ENCODE results near the gene INAVA.
"Not testable (repeated sequence)": the region's sequence is repeated elsewhere in the genome, so short reads cannot be mapped to it uniquely, and the experiment has no call there.

INAVA gene

DNA sequence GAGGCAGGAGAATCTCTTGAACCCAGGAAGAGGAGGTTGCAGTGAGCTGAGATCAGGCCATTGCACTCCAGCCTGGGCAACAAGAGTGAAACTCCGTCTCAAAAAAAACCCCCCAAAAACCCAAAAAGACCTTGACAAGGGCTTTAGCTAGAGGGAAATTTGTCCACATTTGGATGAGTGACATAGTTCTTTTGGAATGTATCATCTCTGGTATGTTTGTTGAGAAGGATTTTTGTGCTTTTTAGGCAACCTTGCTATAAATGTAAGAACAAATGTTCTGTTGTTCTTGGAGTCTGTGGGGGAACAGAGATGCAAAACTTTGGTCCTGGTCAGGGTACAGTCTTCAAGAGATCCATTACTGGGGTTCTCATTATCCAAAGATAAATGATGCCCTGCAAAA lies 28.9 kb downstream of the INAVA start:
- no peak for DNase-seq

DNA sequence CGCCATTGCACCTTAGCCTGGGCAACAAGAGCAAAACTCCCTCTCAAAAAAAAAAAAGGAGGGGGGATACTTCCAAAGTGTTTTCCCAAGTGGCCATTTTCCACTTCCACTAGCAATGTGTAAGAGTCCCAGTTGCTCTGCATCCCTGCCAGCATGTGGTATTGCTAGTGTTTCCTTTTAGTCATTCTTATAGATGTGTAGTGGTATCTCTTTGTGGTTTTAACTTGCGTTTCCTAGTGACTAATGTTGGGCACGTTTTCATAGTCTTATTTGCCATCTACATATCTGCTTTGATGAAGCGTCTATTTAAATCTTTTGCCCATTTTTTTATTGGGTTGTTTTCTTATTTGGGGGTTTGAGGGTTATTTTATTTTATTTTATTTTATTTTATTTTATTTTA lies 31.1 kb downstream of the INAVA start:
- DNase-seq: no peak

DNA sequence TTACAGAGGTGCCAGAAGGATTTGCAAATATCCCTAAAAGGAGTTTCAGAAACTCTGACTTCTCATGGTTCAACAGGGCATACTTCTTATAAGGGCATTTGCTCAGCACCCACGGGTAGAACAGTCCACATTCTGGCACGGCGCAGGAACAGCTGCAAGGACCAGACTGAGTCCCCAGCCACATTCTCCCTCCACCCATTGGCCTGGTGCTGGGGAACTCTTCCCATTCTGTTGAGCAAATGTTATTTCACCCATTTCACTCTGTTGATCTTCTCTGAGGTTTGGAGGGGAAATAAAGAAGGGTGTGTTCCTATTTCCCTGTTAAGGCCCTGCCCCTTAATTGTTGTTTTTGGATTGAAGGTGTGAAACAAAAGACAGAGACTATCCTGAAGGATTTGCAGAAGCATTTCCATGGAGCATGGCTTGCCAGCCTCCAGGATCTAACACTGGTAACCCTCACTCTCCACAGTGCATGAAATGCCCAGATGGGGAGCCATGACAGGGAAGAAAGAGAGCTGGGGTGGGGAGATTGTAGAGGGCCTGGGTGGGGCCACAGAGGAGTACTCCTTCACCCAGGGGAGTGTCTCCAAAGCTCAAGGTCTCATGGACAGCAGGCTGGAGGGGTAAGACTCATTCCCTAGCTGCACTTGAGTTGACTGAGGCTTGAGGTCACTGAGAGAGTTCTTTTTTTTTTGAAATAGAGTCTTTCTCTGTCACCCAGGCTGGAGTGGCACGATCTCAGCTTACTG lies 35.0 kb downstream of the INAVA start:
- no peak for DNase-seq

DNA sequence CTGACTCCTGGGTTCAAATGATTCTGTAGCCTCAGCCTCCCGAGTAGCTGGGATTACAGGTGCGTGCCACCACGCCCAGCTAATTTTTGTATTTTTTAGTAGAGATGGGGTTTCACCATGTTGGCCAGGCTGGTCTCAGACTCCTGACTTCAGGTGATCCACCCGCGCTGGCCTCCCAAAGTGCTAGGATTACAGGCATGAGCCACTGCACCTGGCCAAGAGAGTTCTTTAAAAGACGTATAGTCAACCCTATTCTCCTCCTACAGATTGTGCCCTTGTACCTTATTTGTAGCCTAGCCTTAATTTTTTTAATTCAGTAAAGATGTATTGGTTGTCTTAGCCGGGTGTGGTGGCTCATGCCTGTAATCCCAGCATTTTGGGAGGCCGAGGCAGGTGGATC lies 35.6 kb downstream of the INAVA start:
- DNase-seq: not testable (repeated sequence)

DNA sequence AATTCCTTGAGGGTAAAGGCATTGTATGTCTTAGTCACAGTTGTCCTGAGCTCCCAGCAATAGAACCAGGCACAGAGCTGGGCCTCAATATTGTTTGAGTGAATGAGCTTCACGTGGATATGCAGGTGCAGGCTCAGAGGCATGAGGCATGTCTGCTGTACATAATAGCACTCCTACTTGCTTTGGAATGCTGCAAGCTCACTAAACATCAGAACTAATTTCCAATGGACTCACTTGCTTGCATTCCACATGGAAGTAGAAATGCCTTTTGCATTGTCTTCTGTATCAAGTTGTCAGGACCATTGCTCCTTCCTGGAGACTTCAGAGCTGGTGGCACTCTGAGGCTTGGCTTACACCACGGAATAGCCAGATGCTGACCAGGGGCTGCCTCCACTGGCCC lies 37.1 kb downstream of the INAVA start:
- DNase-seq: no peak

DNA sequence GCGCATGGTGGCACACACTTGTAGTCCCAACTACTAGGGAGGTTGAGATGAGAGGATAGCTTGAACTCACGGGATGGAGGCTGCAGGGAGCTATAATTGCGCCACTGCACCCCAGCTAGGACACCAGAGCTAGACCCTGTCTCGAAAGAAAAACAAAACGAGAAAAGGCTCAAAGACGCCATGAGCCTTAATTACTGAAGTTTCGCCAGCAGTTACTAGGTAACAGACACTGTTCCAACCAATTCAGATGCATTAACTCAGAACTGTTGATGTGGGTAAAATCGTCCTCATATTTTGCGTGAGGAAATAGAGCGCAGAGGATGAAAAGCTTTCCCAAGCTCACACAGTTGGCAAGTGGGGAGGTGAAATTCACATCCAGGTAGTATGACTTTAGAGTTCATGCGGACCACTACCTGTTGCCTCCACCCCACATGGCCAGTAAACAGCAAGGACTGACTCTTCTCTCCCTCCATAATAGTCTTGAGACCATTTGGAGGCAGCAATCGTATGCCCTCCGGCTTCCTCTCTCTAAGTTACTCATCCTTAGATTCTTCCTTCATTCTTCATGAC lies 40.1 kb downstream of the INAVA start:
- no peak for DNase-seq

DNA sequence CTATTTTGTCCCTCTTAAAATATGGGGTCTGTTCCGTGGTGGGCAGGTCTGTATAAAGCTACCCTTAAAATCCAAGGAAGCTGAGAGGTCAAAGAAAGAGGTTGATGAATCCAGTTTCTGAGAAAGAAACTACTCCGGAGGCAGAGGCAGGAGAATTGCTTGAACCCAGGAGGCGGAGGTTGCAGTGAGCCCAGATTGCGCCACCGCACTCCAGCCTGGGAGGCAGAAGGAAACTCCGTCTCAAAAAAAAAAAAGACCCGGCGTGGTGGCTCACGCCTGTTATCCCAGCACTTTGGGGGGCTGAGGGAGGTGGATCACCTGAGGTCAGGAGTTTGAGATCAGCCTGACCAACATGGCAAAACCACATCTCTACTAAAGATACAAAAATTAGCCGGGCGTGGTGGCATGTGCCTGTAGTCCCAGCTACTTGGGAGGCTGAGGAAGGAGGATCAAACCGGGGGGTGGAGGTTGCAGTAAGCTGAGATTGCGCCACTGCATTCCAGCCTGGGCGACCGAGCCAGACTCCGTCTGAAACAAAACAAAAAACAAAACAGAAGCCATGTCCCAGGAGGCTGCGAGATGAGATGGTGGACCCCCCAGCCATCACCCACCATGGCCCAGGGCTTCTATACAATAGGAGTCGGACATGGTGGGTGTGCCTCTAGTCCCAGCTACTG lies 40.7 kb downstream of the INAVA start:
- DNase-seq: not testable (repeated sequence)

DNA sequence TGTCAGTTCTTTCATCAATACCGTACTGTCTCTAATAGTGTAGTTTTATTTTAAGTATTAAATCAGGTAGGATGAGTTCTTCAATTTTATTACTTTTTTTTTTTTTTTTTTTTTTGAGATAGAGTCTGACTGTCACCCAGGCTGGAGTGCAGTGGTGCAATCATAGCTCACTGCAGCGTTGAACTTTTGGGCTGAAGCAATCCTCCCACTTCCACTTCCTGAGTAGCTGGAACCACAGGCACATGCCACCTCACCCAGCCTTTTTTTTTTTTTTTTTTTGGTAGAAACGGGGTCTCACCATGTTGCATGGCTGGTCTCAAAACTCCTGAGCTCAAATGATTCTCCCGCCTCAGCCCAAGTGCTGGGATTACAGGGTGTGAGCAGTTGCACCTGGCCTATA lies 44.3 kb downstream of the INAVA start:
- DNase-seq: peak; percentile 15

DNA sequence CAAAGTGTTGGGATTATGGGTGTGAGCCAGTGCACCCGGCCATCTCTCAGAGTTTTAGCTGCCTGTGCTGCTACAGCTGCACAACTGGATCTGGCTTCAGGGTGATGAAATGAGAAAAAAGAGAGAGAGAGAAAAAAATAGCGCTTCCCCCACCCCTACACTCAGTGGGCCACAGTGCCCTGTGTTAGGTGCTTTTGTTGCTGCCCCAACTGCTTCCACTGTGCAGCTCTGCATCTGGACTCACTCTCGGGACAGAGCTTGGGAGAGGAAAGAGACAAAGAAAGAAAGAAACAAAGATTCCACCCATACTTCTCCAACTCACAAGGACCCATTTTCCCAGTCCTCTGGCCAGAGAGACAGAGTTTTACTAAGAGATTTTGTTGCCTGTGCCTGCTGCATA lies 50.4 kb downstream of the INAVA start:
- no peak for DNase-seq

DNA sequence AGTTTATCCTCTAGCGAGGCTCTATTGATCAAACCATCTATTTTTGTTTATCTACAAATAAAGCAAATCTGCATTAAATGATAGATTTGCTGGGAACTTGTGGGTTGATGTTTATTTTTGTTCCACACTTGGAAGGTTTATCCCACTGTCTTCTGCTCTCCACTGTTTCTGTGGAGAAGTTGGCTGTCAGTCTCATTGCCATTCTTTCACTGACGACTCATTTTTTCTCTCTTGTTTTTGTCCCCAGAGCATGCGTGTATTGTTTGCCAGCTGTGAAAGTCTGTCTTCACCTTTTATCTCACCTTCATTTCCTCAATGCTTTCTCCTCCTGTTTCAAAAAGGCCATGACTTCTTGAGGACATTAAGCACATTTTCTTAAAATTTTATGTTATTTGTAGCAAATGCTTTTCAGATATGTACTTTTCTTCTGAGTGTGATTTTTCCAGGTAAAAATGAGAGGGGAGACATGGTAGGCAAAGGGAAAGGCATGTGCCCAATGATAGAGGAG lies 52.4 kb downstream of the INAVA start:
- DNase-seq: no peak

DNA sequence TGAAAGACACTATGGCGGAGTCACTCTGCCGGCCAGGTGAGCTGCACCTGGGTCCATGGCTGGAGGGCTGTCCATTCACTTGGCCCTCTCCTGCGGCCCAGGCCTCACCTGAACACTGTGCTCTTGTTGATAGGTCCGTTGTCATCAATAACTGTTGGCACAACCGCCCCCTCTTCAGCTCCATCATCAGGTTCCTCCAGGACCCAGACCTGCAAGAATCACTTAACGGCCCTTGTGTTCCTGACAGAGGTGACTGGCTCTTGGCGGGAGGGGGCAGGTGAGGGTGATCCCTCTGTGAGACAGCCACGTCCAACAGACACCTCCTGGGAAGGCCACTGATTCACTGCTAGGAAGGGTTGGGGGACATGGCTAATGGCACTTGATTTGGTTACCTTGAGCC lies 54.9 kb downstream of the INAVA start:
- DNase-seq: no peak

DNA sequence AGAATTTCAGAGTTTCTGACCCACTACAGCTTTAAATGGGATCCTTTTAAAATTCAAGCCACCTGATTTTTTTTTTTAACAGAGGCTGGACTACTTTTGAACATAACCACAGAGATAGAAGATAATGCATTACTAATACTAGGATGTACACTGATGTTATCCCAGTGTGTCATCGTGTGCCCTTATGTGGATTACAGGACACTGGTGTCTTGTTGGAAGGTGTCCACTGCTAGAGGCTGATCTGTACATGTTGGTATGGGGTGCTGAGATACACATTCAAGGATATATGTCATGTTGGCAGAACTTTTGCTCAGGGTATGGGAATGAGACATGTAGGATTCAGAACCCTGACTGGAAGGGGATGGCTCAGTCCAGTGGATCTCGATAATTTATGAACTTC lies 56.3 kb downstream of the INAVA start:
- DNase-seq: no peak

DNA sequence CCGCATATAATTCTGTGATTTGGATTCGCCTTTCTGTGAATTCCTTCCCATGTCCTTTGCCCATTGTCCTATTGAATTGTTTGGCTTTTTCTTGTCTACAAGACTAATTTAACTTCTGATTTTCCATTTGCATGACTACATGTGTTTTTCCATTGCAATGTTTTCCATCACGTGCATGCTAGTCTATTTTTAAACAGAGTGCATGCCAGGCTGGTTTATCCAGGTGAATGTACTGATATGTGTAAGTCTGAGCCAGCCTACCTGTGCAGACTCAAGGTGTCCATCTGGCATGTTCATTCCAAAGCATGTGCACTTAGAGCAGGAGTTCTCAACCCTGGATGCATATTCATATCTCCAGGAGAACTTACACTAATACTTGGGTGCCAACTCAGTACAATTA lies 59.7 kb downstream of the INAVA start:
- no peak for DNase-seq

DNA sequence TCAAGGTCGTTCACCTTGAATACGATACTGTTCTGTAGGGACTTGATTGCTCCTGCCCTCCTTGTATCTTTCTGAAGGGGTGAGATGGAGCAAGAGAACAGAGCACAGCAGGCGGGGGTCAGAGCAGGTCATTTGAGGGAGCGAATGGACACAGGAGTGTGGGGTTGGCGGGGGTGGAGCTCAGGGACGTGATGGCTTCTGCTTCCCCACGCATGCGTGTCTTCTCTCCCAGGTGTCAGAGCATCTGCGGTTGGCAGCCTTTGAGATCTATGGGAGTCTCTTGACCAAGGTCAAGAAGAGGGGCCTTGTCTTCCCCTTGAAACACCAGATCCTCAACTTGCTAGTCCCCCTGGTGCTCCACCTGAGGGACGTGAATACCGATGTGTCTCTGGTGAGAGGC lies 63.9 kb downstream of the INAVA start:
- no peak for DNase-seq

DNA sequence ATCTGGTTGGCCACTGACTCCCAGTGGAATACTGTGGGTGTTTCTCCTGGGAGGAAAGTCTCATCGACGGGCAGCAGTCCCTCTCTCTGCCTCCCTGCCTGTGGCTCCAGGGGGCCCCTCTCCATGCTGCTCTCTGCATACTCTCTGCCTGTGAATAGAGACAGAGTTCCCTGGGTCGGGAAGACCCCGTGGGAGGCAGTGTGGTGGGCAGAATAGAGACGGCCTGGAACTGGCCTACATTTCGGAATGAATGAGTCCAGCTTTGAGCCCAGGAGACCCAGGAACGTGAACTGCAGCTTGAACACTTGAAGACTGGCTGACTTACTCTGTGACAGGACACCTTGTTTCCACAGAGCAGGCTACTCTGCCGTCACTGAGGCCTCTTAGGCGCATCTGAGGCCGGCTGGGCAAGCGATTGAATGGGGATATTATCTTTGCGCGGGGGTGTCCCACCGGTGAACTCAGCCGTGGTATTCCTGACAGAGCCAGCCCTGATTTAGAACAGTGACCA lies 64.8 kb downstream of the INAVA start:
- no peak for DNase-seq

DNA sequence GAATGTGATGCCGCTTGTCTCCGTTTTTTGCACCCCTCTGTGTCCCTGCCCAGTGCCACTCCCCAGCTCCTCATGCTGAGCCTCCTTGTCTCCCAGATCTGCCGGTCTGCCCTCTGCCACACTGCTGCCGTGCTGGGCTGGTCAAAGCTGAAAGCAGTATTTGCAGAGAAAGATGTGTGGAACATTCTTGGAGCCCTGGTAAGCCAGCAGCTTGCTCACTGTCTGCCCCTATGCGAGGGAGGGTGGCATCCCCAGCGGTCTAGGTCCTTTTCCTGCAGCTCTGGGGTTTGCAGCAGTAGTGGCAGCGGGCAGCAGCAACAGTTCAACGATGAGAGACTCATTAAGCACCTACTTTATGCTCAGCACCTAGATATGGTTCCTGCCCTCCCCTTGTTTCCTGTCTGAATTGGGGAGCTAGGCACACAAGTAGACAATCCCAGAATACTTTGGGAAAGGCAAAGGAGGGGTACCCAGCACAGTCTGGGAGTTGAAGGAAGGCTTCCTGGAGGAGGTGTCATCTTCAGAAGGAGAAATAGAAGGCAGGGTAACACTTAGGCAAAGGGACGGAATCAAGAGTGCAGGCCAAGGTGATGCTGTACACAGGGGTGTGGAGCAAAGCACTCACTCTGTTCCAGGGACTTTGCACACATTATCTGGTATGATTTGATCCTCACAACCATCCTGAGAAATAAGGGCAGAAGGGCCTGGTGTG lies 65.7 kb downstream of the INAVA start:
- no peak for DNase-seq

DNA sequence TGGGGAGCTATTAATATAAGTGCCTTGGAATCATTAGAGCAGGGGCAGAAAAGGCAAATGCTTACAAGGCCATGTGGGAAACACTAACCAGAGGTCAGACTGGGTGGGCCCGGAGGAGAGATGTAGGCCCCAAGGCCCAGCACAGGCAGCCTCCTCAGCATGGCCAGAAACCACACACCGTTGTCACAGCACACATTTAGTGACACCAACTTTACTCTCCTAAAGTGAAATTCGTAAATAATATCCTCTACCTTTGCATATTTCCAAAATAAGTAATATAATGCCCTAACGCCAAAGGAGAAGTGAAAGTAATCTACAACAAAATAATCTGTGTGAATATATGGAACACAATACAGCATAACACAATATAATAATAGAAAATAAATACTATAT lies 66.2 kb downstream of the INAVA start:
- no peak for DNase-seq

DNA sequence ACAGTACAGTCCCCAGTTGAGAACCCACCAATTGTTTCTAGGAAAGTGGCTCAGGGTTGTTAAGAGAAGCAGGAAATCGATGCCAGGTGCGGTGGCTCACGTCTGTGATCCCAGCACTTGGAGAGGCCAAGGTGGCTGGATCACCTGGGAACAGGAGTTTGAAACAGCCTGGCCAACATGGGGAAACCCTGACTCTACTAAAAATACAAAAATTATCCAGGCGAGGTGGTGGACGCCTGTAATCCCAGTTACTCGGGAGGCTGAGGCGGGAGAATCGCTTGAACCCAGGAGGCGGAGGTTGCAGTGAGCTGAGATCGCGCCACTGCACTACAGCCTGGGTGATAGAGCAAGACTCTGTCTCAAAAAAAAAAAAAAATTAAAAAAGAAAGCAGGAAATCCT lies 67.5 kb downstream of the INAVA start:
- DNase-seq: not testable (repeated sequence)

DNA sequence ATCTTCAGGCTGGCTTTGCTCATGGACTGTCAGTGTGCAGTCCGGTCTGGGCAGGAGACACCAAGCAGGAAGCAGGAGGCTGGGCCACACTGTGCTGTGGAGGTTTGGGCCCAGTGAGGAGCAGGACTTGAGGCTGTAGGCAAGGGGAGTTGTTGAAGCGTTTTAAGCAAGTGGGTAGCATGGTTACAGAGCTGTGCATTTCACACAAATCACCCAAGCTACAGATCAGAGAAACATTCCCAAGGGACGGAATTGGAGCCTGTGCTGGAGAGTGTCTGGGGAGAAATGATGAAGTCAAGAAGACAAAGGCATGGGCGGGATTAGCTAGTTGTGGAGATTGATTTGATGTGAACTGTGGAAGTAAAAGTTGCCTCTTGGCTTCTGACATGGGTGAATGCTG lies 67.9 kb downstream of the INAVA start:
- no peak for DNase-seq

DNA sequence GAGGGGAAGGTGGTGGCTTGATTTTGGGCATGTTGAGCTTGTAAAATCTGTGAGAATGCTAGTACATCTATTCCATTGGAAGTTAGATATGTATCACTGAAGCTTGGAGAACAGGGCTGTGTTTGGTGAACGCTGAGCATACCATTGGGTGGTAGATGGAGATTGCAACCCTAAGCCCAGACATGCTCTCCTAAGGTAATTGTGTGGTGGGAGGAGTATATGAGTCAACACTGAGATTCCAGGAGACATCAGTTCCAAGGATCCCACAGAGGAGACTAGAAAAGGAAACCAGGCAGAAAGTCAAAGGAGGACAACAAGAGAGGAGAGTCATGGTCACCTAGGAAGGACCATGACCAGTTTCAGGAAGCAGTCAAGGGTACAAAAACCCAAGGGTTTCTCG lies 68.4 kb downstream of the INAVA start:
- no peak for DNase-seq

DNA sequence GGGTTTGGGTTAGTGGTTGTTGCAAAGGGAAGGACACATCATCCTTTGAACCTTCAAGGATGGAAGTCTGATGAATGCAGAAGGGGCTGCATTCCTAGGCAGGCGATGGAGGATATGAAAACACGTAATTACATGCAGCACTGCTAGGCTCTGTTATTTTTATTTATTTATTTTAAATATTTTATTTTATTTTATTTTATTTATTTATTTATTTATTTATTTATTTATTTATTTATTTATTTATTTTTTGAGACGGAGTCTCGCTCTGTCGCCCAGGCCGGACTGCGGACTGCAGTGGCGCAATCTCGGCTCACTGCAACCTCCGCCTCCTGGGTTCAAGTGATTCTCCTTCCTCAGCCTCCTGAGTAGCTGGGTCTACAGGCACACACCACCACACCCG lies 69.2 kb downstream of the INAVA start:
- not testable (repeated sequence) for DNase-seq
